Trophoblast cell (in vitro differentiated cells and primary cell): ENCODE measurements around the gene SNAI1. TPM values are rescaled to one million over a fixed set of nuclear protein-coding genes. Genes with fewer than 3 reads are reported as not detected.

ENCODE experiments used
- DNase-seq, 2 donors: peaks; one replicate each; pipeline ENCODE4 v3.0.0-alpha.2; 2016
- H2AFZ ChIP-seq: 2 replicates; pipeline ENCODE4 v1.6.1; 2013; ENCODE audit warnings: low read length, moderate library complexity, mild to moderate bottlenecking; ENCODE audit not compliant: insufficient read depth, poor library complexity
- H2AK5ac ChIP-seq: 2 replicates; pipeline ENCODE4 v1.6.1; 2013; ENCODE audit warnings: mild to moderate bottlenecking, low read length
- H2BK120ac ChIP-seq: 2 replicates; pipeline ENCODE4 v1.6.1; 2013; ENCODE audit warnings: low read length, mild to moderate bottlenecking, moderate library complexity; ENCODE audit not compliant: insufficient read depth, poor library complexity
- H2BK12ac ChIP-seq: 2 replicates; pipeline ENCODE4 v1.6.1; 2013; ENCODE audit warnings: mild to moderate bottlenecking, low read length, moderate library complexity
- H2BK5ac ChIP-seq: 2 replicates; pipeline ENCODE4 v1.6.1; 2013; ENCODE audit warnings: low read length, low read depth, moderate library complexity, mild to moderate bottlenecking; ENCODE audit not compliant: poor library complexity
- H3K14ac ChIP-seq: 2 replicates; pipeline ENCODE4 v1.6.1; 2013; ENCODE audit warnings: mild to moderate bottlenecking, low read length
- H3K18ac ChIP-seq: 2 replicates; pipeline ENCODE4 v1.6.1; 2013; ENCODE audit warnings: mild to moderate bottlenecking, low read length
- H3K23ac ChIP-seq: 2 replicates; pipeline ENCODE4 v1.6.1; 2013; ENCODE audit warnings: low read length
- H3K27ac ChIP-seq: 2 replicates; pipeline ENCODE4 v1.5.1; 2013; ENCODE audit warnings: low read depth, mild to moderate bottlenecking, inconsistent platforms, low read length, moderate library complexity
- H3K27me3 ChIP-seq: 2 replicates; pipeline ENCODE4 v1.6.1; 2013; ENCODE audit warnings: inconsistent platforms, mild to moderate bottlenecking, low read length, moderate library complexity; ENCODE audit not compliant: insufficient read depth
- H3K36me3 ChIP-seq, 2 experiments: 1 replicate in 1 of 2; 2 replicates in 1 of 2; pipeline ENCODE4 v1.6.1; 2013; ENCODE audit warnings: low read length in 2 of 2, mild to moderate bottlenecking in 2 of 2, moderate library complexity in 1 of 2; ENCODE audit not compliant: insufficient read depth in 2 of 2, control insufficient read depth in 1 of 2
- H3K4ac ChIP-seq: 2 replicates; pipeline ENCODE4 v1.6.1; 2013; ENCODE audit warnings: low read depth, mild to moderate bottlenecking, low read length, moderate library complexity
- H3K4me1 ChIP-seq, 2 experiments: 1 replicate in 1 of 2; 2 replicates in 1 of 2; pipeline ENCODE4 v1.6.1; 2013; ENCODE audit warnings: low read length in 2 of 2, mild to moderate bottlenecking in 2 of 2, moderate library complexity in 1 of 2; ENCODE audit not compliant: insufficient read depth in 2 of 2, control insufficient read depth in 1 of 2
- H3K4me2 ChIP-seq: 2 replicates; pipeline ENCODE4 v1.6.1; 2013; ENCODE audit warnings: inconsistent platforms, mild to moderate bottlenecking, low read length, moderate library complexity
- H3K4me3 ChIP-seq: 2 replicates; pipeline ENCODE4 v1.5.1; 2013; ENCODE audit warnings: mild to moderate bottlenecking, low read depth, low read length, inconsistent platforms
- H3K79me1 ChIP-seq: one replicate; pipeline ENCODE4 v1.6.1; 2013; ENCODE audit warnings: low read length
- H3K79me2 ChIP-seq: 2 replicates; pipeline ENCODE4 v1.6.1; 2013; ENCODE audit warnings: low read length, mild to moderate bottlenecking; ENCODE audit not compliant: control insufficient read depth, insufficient read depth, poor library complexity
- H3K9ac ChIP-seq: 2 replicates; pipeline ENCODE4 v1.6.1; 2013; ENCODE audit warnings: mild to moderate bottlenecking, low read length
- H3K9me3 ChIP-seq: 2 replicates; pipeline ENCODE4 v1.6.1; 2013; ENCODE audit warnings: low read depth, mild to moderate bottlenecking, control low read depth, inconsistent platforms, low read length; ENCODE audit not compliant: insufficient read depth
- H4K12ac ChIP-seq: 2 replicates; pipeline ENCODE4 v1.6.1; 2013; ENCODE audit warnings: low read depth, mild to moderate bottlenecking, low read length, moderate library complexity
- H4K8ac ChIP-seq: 2 replicates; pipeline ENCODE4 v1.6.1; 2013; ENCODE audit warnings: low read depth, mild to moderate bottlenecking, low read length, moderate library complexity
- H4K91ac ChIP-seq: one replicate; pipeline ENCODE4 v1.6.1; 2013; ENCODE audit warnings: low read depth, mild to moderate bottlenecking, low read length, moderate library complexity
- WGBS: extraction: QIAGEN DNeasy Blood & Tissue Kit; methylation state at CpG from one replicate; pipeline ENCODE4 v1.1.7; 2013; ENCODE audit warnings: missing lambda C conversion rate; ENCODE audit not compliant: insufficient read length, insufficient coverage; ENCODE audit errors: extremely low coverage; 5-methylcytosine and 5-hydroxymethylcytosine counted together
- polyA plus RNA-seq: library from polyadenylated mRNA; stranded (reverse); fragments of 200-250 nt; gene quantifications from 2 replicates; pipeline ENCODE4 v1.2.3, GENCODE V29; 2013

SNAI1 gene
- 74.2 and 76.9 TPM in 2 replicates for polyA plus RNA-seq

GRCh38 chr20:49982346-49983122 lies at the start of gene SNAI1:
Gene SNAI1, plus strand, starts transcription at chr20:49982980. Its CDS starts 80 bp downstream, at chr20:49983060.
- H3K23ac ChIP-seq, result no peak within 1 kb of the TSS
- peak within 1 kb of the TSS; percentile 74 for H3K9ac ChIP-seq
- peaks cover 28% of the 10 kb centered on the region for H3K79me1 ChIP-seq
- peaks cover 34 to 37% of the 10 kb centered on the region in 2 experiments for H3K36me3 ChIP-seq
- H3K4me3 ChIP-seq, result peak within 1 kb of the TSS; percentile 82
- peak within 1 kb of the TSS; percentile 24 for H3K14ac ChIP-seq
- H3K18ac ChIP-seq, result peak within 1 kb of the TSS; percentile 60
- no peaks in the 10 kb centered on the region for H3K27me3 ChIP-seq
- peak within 1 kb of the TSS; percentile 0 for H3K27ac ChIP-seq
- H4K91ac ChIP-seq, result peak within 1 kb of the TSS; percentile 55
- H2AFZ ChIP-seq, result peak within 1 kb of the TSS; percentile 50
- H3K4me1 ChIP-seq, result peaks cover 28 to 37% of the 10 kb centered on the region in 2 experiments
- H3K79me2 ChIP-seq, result peaks cover 30% of the 10 kb centered on the region
- H2BK5ac ChIP-seq, result peak within 1 kb of the TSS; percentile 48
- H2BK120ac ChIP-seq, result peak within 1 kb of the TSS; percentile 48
- H2BK12ac ChIP-seq, result peak within 1 kb of the TSS; percentile 63
- H3K9me3 ChIP-seq, result no peaks in the 10 kb centered on the region
- peak within 1 kb of the TSS; percentile 44 for H3K4ac ChIP-seq
- H4K12ac ChIP-seq, result no peak within 1 kb of the TSS
- H3K4me2 ChIP-seq, result peak within 1 kb of the TSS; percentile 68
- peak within 1 kb of the TSS; percentile 68 for H4K8ac ChIP-seq
- no CpG with 5 or more reads among the region's 90 CpGs for WGBS
- DNase-seq, result peak; percentile 83 to 92
- peak within 1 kb of the TSS; percentile 80 for H2AK5ac ChIP-seq

GRCh38 chr20:49935746-49936152 lies 47.0 kb upstream of the SNAI1 start:
- Histone ChIP-seq H3K79me1 (peaks cover 6% of the 10 kb centered on the region), H2BK5ac (no peak overlapping the region), H3K4me1 (peaks cover 4% of the 10 kb centered on the region in 2 experiments), H3K27me3 (no peaks in the 10 kb centered on the region), H3K4me2 (no peak overlapping the region), H3K27ac (no peak overlapping the region), H3K4me3 (no peak overlapping the region), H4K12ac (peak overlapping the region; percentile 78), H3K18ac (peak overlapping the region; percentile 53), H2BK120ac (peak overlapping the region; percentile 65), H3K4ac (no peak overlapping the region), H4K8ac (peak overlapping the region; percentile 83), H2AK5ac (peak overlapping the region; percentile 45), H3K79me2 (peaks cover 11% of the 10 kb centered on the region), H3K36me3 (peaks cover 2% of the 10 kb centered on the region in 2 experiments), H3K23ac (no peak overlapping the region), H3K14ac (peak overlapping the region; percentile 62), H3K9me3 (peaks cover 2% of the 10 kb centered on the region), H2BK12ac (no peak overlapping the region), H3K9ac (no peak overlapping the region), H2AFZ (peak overlapping the region; percentile 66), H4K91ac (peak overlapping the region; percentile 72)
- DNase-seq, result no peak
- no CpG with 5 or more reads among the region's 21 CpGs for WGBS

GRCh38 chr20:49936153-49937026 lies 46.4 kb upstream of the SNAI1 start, which contains the start of gene RNF114:
Gene RNF114, plus strand, starts transcription at chr20:49936397. Its CDS starts 16 bp downstream, at chr20:49936413.
- Histone ChIP-seq H4K91ac (peak within 1 kb of the TSS; percentile 86), H3K27ac (peak within 1 kb of the TSS; percentile 42), H3K4me1 (peaks cover 4% of the 10 kb centered on the region in 2 experiments), H4K12ac (peak within 1 kb of the TSS; percentile 78), H3K36me3 (peaks cover 6% of the 10 kb centered on the region in 2 experiments), H2BK12ac (no peak within 1 kb of the TSS), H3K9ac (peak within 1 kb of the TSS; percentile 92), H3K79me1 (peaks cover 6% of the 10 kb centered on the region), H3K4me2 (peak within 1 kb of the TSS; percentile 79), H2AFZ (peak within 1 kb of the TSS; percentile 83), H3K14ac (peak within 1 kb of the TSS; percentile 92), H2BK120ac (peak within 1 kb of the TSS; percentile 65), H4K8ac (peak within 1 kb of the TSS; percentile 93), H3K9me3 (peaks cover 2% of the 10 kb centered on the region), H3K23ac (no peak within 1 kb of the TSS), H3K4ac (peak within 1 kb of the TSS; percentile 97), H2AK5ac (peak within 1 kb of the TSS; percentile 66), H2BK5ac (peak within 1 kb of the TSS; percentile 74), H3K27me3 (no peaks in the 10 kb centered on the region), H3K79me2 (peaks cover 11% of the 10 kb centered on the region), H3K4me3 (peak within 1 kb of the TSS; percentile 98), H3K18ac (peak within 1 kb of the TSS; percentile 91)
- DNase-seq, result peak; percentile 86 to 97
- WGBS, result no CpG with 5 or more reads among the region's 79 CpGs
